ENCODE results near the gene FBXW11.

DNA sequence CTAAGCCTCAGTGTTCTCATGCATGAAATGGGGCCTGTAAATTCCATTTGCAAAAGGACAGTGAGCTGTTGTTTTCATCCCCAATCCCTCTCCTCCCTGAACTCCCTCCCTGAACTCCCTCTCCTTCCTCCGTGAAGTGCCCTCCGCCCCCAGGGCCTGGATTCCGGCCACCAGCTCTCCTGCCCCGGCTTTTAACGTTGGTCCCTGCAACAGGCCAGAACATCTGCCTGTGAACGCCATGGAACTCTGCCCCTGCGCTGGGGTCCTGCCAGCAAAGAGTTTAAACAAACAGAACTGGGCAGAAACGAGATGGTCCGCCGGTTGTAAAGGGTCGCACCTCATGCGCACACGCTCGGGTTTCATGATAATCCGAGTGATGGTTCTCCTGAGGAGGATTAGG is 158.4 kb downstream of the FBXW11 start:
- TF ChIP-seq, protein P1, sequence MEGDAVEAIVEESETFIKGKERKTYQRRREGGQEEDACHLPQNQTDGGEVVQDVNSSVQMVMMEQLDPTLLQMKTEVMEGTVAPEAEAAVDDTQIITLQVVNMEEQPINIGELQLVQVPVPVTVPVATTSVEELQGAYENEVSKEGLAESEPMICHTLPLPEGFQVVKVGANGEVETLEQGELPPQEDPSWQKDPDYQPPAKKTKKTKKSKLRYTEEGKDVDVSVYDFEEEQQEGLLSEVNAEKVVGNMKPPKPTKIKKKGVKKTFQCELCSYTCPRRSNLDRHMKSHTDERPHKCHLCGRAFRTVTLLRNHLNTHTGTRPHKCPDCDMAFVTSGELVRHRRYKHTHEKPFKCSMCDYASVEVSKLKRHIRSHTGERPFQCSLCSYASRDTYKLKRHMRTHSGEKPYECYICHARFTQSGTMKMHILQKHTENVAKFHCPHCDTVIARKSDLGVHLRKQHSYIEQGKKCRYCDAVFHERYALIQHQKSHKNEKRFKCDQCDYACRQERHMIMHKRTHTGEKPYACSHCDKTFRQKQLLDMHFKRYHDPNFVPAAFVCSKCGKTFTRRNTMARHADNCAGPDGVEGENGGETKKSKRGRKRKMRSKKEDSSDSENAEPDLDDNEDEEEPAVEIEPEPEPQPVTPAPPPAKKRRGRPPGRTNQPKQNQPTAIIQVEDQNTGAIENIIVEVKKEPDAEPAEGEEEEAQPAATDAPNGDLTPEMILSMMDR (IDR thresholded peaks at IDR 0.05 in 8 of 11, conservative IDR thresholded peaks at IDR 0.05 in 3 of 11), result no peak
- no peak for TF ChIP-seq POLR2A (IDR thresholded peaks at IDR 0.05)

Measured in spleen (tissue), 7 donors.